Common myeloid progenitor, CD34-positive (primary cell): Measurements from ENCODE around the gene CACNA1E.

Source experiments
- CTCF ChIA-PET: fragments of 350-600 bp; sonication (Branson Sonifier 250); formaldehyde crosslinking; loops from one replicate; lab custom pipeline; 2021; ENCODE audit warnings: antibody characterized with exemption; lab: Charles Lee
- POLR2A ChIA-PET: fragments of 350-600 bp; sonication (Branson Sonifier 250); formaldehyde crosslinking; loops from one replicate; lab custom pipeline; 2021; ENCODE audit warnings: antibody characterized with exemption; lab: Charles Lee
- DNase-seq, 3 donors: peaks; one replicate each; pipeline versions ENCODE4 v3.0.0 to v3.0.0-alpha.2; 2013
- H3K27ac ChIP-seq, 2 experiments: 1 replicate in 1 of 2; 2 replicates in 1 of 2; pipeline ENCODE4 v1.7.0; 2013; ENCODE audit warnings: inconsistent platforms in 2 of 2, low read length in 2 of 2, mild to moderate bottlenecking in 2 of 2, low read depth in 1 of 2, moderate library complexity in 1 of 2; ENCODE audit not compliant: severe bottlenecking in 2 of 2, insufficient read depth in 1 of 2, poor library complexity in 1 of 2
- H3K27me3 ChIP-seq, 5 experiments: replicated peaks in 2 of 5; 1 replicate in 3 of 5; 2 replicates in 2 of 5; pipeline versions ENCODE4 v1.6.1 to v1.7.0; 2013; ENCODE audit warnings: low read length in 4 of 5, mild to moderate bottlenecking in 2 of 5, moderate library complexity in 2 of 5, inconsistent platforms in 1 of 5; ENCODE audit not compliant: insufficient read depth in 5 of 5, control insufficient read depth in 4 of 5
- H3K36me3 ChIP-seq, 4 experiments: 1 replicate in 2 of 4; 2 replicates in 2 of 4; pipeline versions ENCODE4 v1.6.1 to v1.7.0; 2013; ENCODE audit warnings: low read length in 3 of 4, control low read depth in 1 of 4, mild to moderate bottlenecking in 1 of 4; ENCODE audit not compliant: control insufficient read depth in 4 of 4, insufficient read depth in 4 of 4
- H3K4me1 ChIP-seq, 4 experiments: 1 replicate in 3 of 4; 2 replicates in 1 of 4; pipeline versions ENCODE4 v1.6.1 to v1.7.1; 2013; ENCODE audit warnings: low read length in 3 of 4, mild to moderate bottlenecking in 3 of 4, control low read depth in 1 of 4, inconsistent platforms in 1 of 4, moderate library complexity in 1 of 4; ENCODE audit not compliant: control insufficient read depth in 4 of 4, insufficient read depth in 4 of 4; ENCODE audit errors: control extremely low read depth in 1 of 4
- H3K4me3 ChIP-seq, 7 experiments: 1 replicate in 4 of 7; 2 replicates in 3 of 7; pipeline versions ENCODE4 v1.5.1 to v1.7.0; 2013; ENCODE audit warnings: mild to moderate bottlenecking in 7 of 7, low read length in 6 of 7, moderate library complexity in 6 of 7, inconsistent platforms in 2 of 7, low read depth in 2 of 7, control low read depth in 1 of 7; ENCODE audit not compliant: insufficient read depth in 4 of 7, control insufficient read depth in 1 of 7; ENCODE audit errors: extremely low read depth in 1 of 7
- H3K9me3 ChIP-seq, 5 experiments: 1 replicate in 4 of 5; 2 replicates in 1 of 5; pipeline versions ENCODE4 v1.6.1 to v1.7.1; 2013; ENCODE audit warnings: low read length in 4 of 5, mild to moderate bottlenecking in 2 of 5, inconsistent platforms in 1 of 5, low read depth in 1 of 5, moderate library complexity in 1 of 5; ENCODE audit not compliant: control insufficient read depth in 4 of 5, insufficient read depth in 2 of 5; ENCODE audit errors: control extremely low read depth in 1 of 5
- WGBS: methylation state at CpG from one replicate; pipeline ENCODE4 v1.1.5; 2013; ENCODE audit not compliant: insufficient coverage; 5-methylcytosine and 5-hydroxymethylcytosine counted together

The CACNA1E gene

GRCh38 chr1:181603735-181604410 is 120.6 kb downstream of the CACNA1E start:
- H3K9me3 ChIP-seq, result no peaks in the 10 kb centered on the region
- POLR2A ChIA-PET, result no interaction called here

GRCh38 chr1:181604482-181605249 is 121.3 kb downstream of the CACNA1E start:
- no peaks in the 10 kb centered on the region for H3K27me3 ChIP-seq
- 82% methylated on average over 5 of the region's 7 CpGs for WGBS
- ChIA-PET POLR2A (no interaction called here), CTCF (no interaction called here)
- no peaks in the 10 kb centered on the region for H3K9me3 ChIP-seq
- H3K36me3 ChIP-seq, result no peaks in the 10 kb centered on the region
- no peak overlapping the region for H3K4me3 ChIP-seq
- H3K4me1 ChIP-seq, result no peaks in the 10 kb centered on the region
- DNase-seq, result no peak
- H3K27ac ChIP-seq, result no peak overlapping the region

More at GRCh38 chr1:181603735-181604410, 120.6 kb downstream of the CACNA1E start:
- Histone ChIP-seq H3K27ac (no peak overlapping the region), H3K4me1 (no peaks in the 10 kb centered on the region), H3K36me3 (no peaks in the 10 kb centered on the region), H3K4me3 (no peak overlapping the region), H3K27me3 (no peaks in the 10 kb centered on the region)
- WGBS, result 80% methylated on average over 9 of the region's 10 CpGs
- no peak for DNase-seq
- CTCF ChIA-PET, result no interaction called here

GRCh38 chr1:181607524-181607923 is 124.2 kb downstream of the CACNA1E start:
- Histone ChIP-seq H3K9me3 (no peaks in the 10 kb centered on the region), H3K4me3 (no peak overlapping the region), H3K4me1 (no peaks in the 10 kb centered on the region), H3K36me3 (no peaks in the 10 kb centered on the region), H3K27me3 (no peaks in the 10 kb centered on the region), H3K27ac (no peak overlapping the region)
- DNase-seq, result no peak
- WGBS, result 100% methylated on average over 1 of the region's 3 CpGs
- CTCF ChIA-PET, result no interaction called here
- POLR2A ChIA-PET, result no interaction called here

- Histone ChIP-seq H3K27ac (no peak overlapping the region), H3K9me3 (no peaks in the 10 kb centered on the region), H3K36me3 (no peaks in the 10 kb centered on the region), H3K27me3 (no peaks in the 10 kb centered on the region), H3K4me3 (no peak overlapping the region), H3K4me1 (no peaks in the 10 kb centered on the region)
- CTCF ChIA-PET, result no interaction called here
- POLR2A ChIA-PET, result no interaction called here
- DNase-seq, result no peak
- 90% methylated on average over 2 of the region's 4 CpGs for WGBS
Observed at GRCh38 chr1:181608386-181608785, 125.1 kb downstream of the CACNA1E start.

GRCh38 chr1:181608948-181609347 is 125.6 kb downstream of the CACNA1E start:
- Histone ChIP-seq H3K4me3 (no peak overlapping the region), H3K27me3 (no peaks in the 10 kb centered on the region), H3K36me3 (no peaks in the 10 kb centered on the region), H3K9me3 (no peaks in the 10 kb centered on the region), H3K27ac (no peak overlapping the region), H3K4me1 (no peaks in the 10 kb centered on the region)
- 76% methylated on average over 2 of the region's 4 CpGs for WGBS
- ChIA-PET CTCF (no interaction called here), POLR2A (no interaction called here)
- no peak for DNase-seq

GRCh38 chr1:181612100-181612499 is 128.8 kb downstream of the CACNA1E start:
- no peaks in the 10 kb centered on the region for H3K9me3 ChIP-seq
- no peak for DNase-seq

GRCh38 chr1:181618559-181618958 is 135.2 kb downstream of the CACNA1E start:
- H3K4me3 ChIP-seq, result no peak overlapping the region
- no peaks in the 10 kb centered on the region for H3K27me3 ChIP-seq
- peaks cover 0 to 3% (median 0%) of the 10 kb centered on the region in 5 experiments for H3K9me3 ChIP-seq
- no peaks in the 10 kb centered on the region for H3K4me1 ChIP-seq
- H3K36me3 ChIP-seq, result no peaks in the 10 kb centered on the region
- CTCF ChIA-PET, result no interaction called here
- no peak overlapping the region for H3K27ac ChIP-seq
- POLR2A ChIA-PET, result no interaction called here
- no peak for DNase-seq
- no CpG with 5 or more reads among the region's 2 CpGs for WGBS

More at GRCh38 chr1:181612100-181612499, 128.8 kb downstream of the CACNA1E start:
- Histone ChIP-seq H3K4me1 (no peaks in the 10 kb centered on the region), H3K4me3 (no peak overlapping the region), H3K27ac (no peak overlapping the region), H3K36me3 (no peaks in the 10 kb centered on the region), H3K27me3 (no peaks in the 10 kb centered on the region)
- ChIA-PET CTCF (no interaction called here), POLR2A (no interaction called here)
- 100% methylated on average over 2 of the region's 3 CpGs for WGBS
